ENCODE data around the gene FETUB.

The FETUB gene

GRCh38 chr3:186639778-186640472 lies at the start of gene FETUB:
Gene FETUB (plus strand): TSS chr3:186640399. CDS start chr3:186640461, 62 bp downstream.
- DNase-seq, result no peak

- no peak for DNase-seq
Measured at GRCh38 chr3:186590580-186591295, 49.5 kb upstream of the FETUB start.

GRCh38 chr3:186592682-186593081 lies 47.5 kb upstream of the FETUB start:
- no peak for DNase-seq

GRCh38 chr3:186593862-186594261 lies 46.3 kb upstream of the FETUB start:
- no peak for DNase-seq

- DNase-seq, result no peak
Measured at GRCh38 chr3:186594591-186595113, 45.5 kb upstream of the FETUB start.

GRCh38 chr3:186596568-186597287 lies 43.5 kb upstream of the FETUB start:
- no peak for DNase-seq

- DNase-seq, result no peak
Measured at GRCh38 chr3:186598108-186598784, 42.0 kb upstream of the FETUB start.

- DNase-seq, result no peak
Measured at GRCh38 chr3:186598794-186599141, 41.4 kb upstream of the FETUB start.

- DNase-seq, result no peak
Measured at GRCh38 chr3:186599142-186599784, 40.9 kb upstream of the FETUB start.

GRCh38 chr3:186599785-186600166 lies 40.4 kb upstream of the FETUB start:
- no peak for DNase-seq

- no peak for DNase-seq
Measured at GRCh38 chr3:186600896-186601295, 39.3 kb upstream of the FETUB start.

GRCh38 chr3:186603159-186603558 lies 37.0 kb upstream of the FETUB start:
- DNase-seq, result no peak

GRCh38 chr3:186605078-186605477 lies 35.1 kb upstream of the FETUB start:
- no peak for DNase-seq

- DNase-seq, result no peak
Measured at GRCh38 chr3:186605561-186606545, 34.3 kb upstream of the FETUB start.

GRCh38 chr3:186608624-186609215 lies 31.5 kb upstream of the FETUB start:
- no peak for DNase-seq

GRCh38 chr3:186609247-186609868 lies 30.8 kb upstream of the FETUB start:
- DNase-seq, result peak; percentile 70

GRCh38 chr3:186612065-186612464 lies 28.1 kb upstream of the FETUB start:
- no peak for DNase-seq

- DNase-seq, result no peak
Measured at GRCh38 chr3:186612721-186613636, 27.2 kb upstream of the FETUB start, which contains the start of gene AHSG. Gene AHSG (plus strand): TSS chr3:186613060. CDS start chr3:186613142, 82 bp downstream.

- no peak for DNase-seq
Measured at GRCh38 chr3:186613637-186614265, 26.4 kb upstream of the FETUB start.

All from 8988T (cell line).